ENCODE data around the gene STXBP4. TPM values are rescaled to one million over a fixed set of nuclear protein-coding genes. Genes with fewer than 3 reads are reported as not detected.

STXBP4 gene
- total RNA-seq, 1 donor from 2014 or later: 5.1 TPM

GRCh38 chr17:54945671-54946070 lies 22.9 kb upstream of the STXBP4 start:
- no peak for DNase-seq (ENCODE audit: low spot score)
- intact Hi-C loops (cut with micrococcal nuclease): no loop called here
- H3K4me1 Mint-ChIP-seq (ENCODE audit: low read depth): peaks cover 6% of the 10 kb centered on the region
- H3K4me3 Mint-ChIP-seq: no peak overlapping the region
- H3K9me3 Mint-ChIP-seq: no peaks in the 10 kb centered on the region
- peaks cover 7% of the 10 kb centered on the region for H3K27me3 Mint-ChIP-seq (ENCODE audit: insufficient read depth)
- H3K27ac Mint-ChIP-seq: no peak overlapping the region
- no peaks in the 10 kb centered on the region for H3K36me3 Mint-ChIP-seq (ENCODE audit: low read depth)

- no peak for DNase-seq (ENCODE audit: low spot score)
- Mint-ChIP-seq H3K4me1 (ENCODE audit: low read depth) (peaks cover 6% of the 10 kb centered on the region), H3K36me3 (ENCODE audit: low read depth) (no peaks in the 10 kb centered on the region), H3K27ac (no peak overlapping the region), H3K9me3 (no peaks in the 10 kb centered on the region), H3K4me3 (no peak overlapping the region), H3K27me3 (ENCODE audit: insufficient read depth) (peaks cover 7% of the 10 kb centered on the region)
- intact Hi-C loops (cut with micrococcal nuclease): no loop called here
Measured at GRCh38 chr17:54947396-54947795, 21.2 kb upstream of the STXBP4 start.

- intact Hi-C loops (cut with micrococcal nuclease): no loop called here
- no peaks in the 10 kb centered on the region for H3K9me3 Mint-ChIP-seq
- no peak for DNase-seq (ENCODE audit: low spot score)
- H3K36me3 Mint-ChIP-seq (ENCODE audit: low read depth): no peaks in the 10 kb centered on the region
- no peak overlapping the region for H3K4me3 Mint-ChIP-seq
- peaks cover 6% of the 10 kb centered on the region for H3K4me1 Mint-ChIP-seq (ENCODE audit: low read depth)
- no peak overlapping the region for H3K27ac Mint-ChIP-seq
- peaks cover 7% of the 10 kb centered on the region for H3K27me3 Mint-ChIP-seq (ENCODE audit: insufficient read depth)
Measured at GRCh38 chr17:54948380-54948779, 20.2 kb upstream of the STXBP4 start.

GRCh38 chr17:54950116-54950515 lies 18.4 kb upstream of the STXBP4 start:
- H3K27me3 Mint-ChIP-seq (ENCODE audit: insufficient read depth): peaks cover 5% of the 10 kb centered on the region
- no peak for DNase-seq (ENCODE audit: low spot score)
- H3K9me3 Mint-ChIP-seq: no peaks in the 10 kb centered on the region
- intact Hi-C loops (cut with micrococcal nuclease): no loop called here
- H3K36me3 Mint-ChIP-seq (ENCODE audit: low read depth): no peaks in the 10 kb centered on the region
- H3K27ac Mint-ChIP-seq: no peak overlapping the region
- H3K4me3 Mint-ChIP-seq: no peak overlapping the region
- peaks cover 6% of the 10 kb centered on the region for H3K4me1 Mint-ChIP-seq (ENCODE audit: low read depth)

- H3K27ac Mint-ChIP-seq: no peak overlapping the region
- no peaks in the 10 kb centered on the region for H3K9me3 Mint-ChIP-seq
- H3K4me1 Mint-ChIP-seq (ENCODE audit: low read depth): peaks cover 6% of the 10 kb centered on the region
- intact Hi-C loops (cut with micrococcal nuclease): no loop called here
- DNase-seq (ENCODE audit: low spot score): no peak
- no peaks in the 10 kb centered on the region for H3K36me3 Mint-ChIP-seq (ENCODE audit: low read depth)
- H3K27me3 Mint-ChIP-seq (ENCODE audit: insufficient read depth): peaks cover 3% of the 10 kb centered on the region
- H3K4me3 Mint-ChIP-seq: no peak overlapping the region
Measured at GRCh38 chr17:54951286-54951685, 17.3 kb upstream of the STXBP4 start.

- peaks cover 19% of the 10 kb centered on the region for H3K36me3 Mint-ChIP-seq (ENCODE audit: low read depth)
- no peak overlapping the region for H3K27ac Mint-ChIP-seq
- H3K27me3 Mint-ChIP-seq (ENCODE audit: insufficient read depth): no peaks in the 10 kb centered on the region
- DNase-seq (ENCODE audit: low spot score): no peak
- no peak overlapping the region for H3K4me3 Mint-ChIP-seq
- H3K9me3 Mint-ChIP-seq: no peaks in the 10 kb centered on the region
- intact Hi-C loops (cut with micrococcal nuclease): no loop called here
- H3K4me1 Mint-ChIP-seq (ENCODE audit: low read depth): no peaks in the 10 kb centered on the region
Measured at GRCh38 chr17:54956791-54957190, 11.8 kb upstream of the STXBP4 start.

GRCh38 chr17:54967621-54968261 lies 824 bp upstream of the STXBP4 start:
- Mint-ChIP-seq H3K36me3 (ENCODE audit: low read depth) (peaks cover 6% of the 10 kb centered on the region), H3K4me1 (ENCODE audit: low read depth) (peaks cover 20% of the 10 kb centered on the region), H3K4me3 (no peak overlapping the region), H3K27me3 (ENCODE audit: insufficient read depth) (no peaks in the 10 kb centered on the region), H3K9me3 (no peaks in the 10 kb centered on the region), H3K27ac (no peak overlapping the region)
- no peak for DNase-seq (ENCODE audit: low spot score)
- intact Hi-C loops (cut with micrococcal nuclease): loop anchor here (1.0 to 2.0 kb wide), 8 partner anchors 67 to 783 kb away; partner anchors contain the start of genes PCTP and TOM1L1

GRCh38 chr17:54968988-54969332 lies 395 bp downstream of the STXBP4 start:
- Mint-ChIP-seq H3K4me3 (no peak overlapping the region), H3K27ac (no peak overlapping the region), H3K27me3 (ENCODE audit: insufficient read depth) (no peaks in the 10 kb centered on the region), H3K36me3 (ENCODE audit: low read depth) (peaks cover 4% of the 10 kb centered on the region), H3K4me1 (ENCODE audit: low read depth) (peaks cover 20% of the 10 kb centered on the region), H3K9me3 (no peaks in the 10 kb centered on the region)
- intact Hi-C loops (cut with micrococcal nuclease): loop anchor here (1.0 to 2.0 kb wide), 8 partner anchors 69 to 782 kb away; partner anchors contain the start of genes HLF and PCTP
- peak; percentile 24 for DNase-seq (ENCODE audit: low spot score)

- Mint-ChIP-seq H3K4me1 (ENCODE audit: low read depth) (peaks cover 20% of the 10 kb centered on the region), H3K9me3 (no peaks in the 10 kb centered on the region), H3K4me3 (peak overlapping the region; percentile 11), H3K36me3 (ENCODE audit: low read depth) (peaks cover 4% of the 10 kb centered on the region), H3K27me3 (ENCODE audit: insufficient read depth) (peaks cover under 1% of the 10 kb centered on the region), H3K27ac (no peak overlapping the region)
- no peak for DNase-seq (ENCODE audit: low spot score)
- intact Hi-C loops (cut with micrococcal nuclease): loop anchor here (1.0 to 2.0 kb wide), 2 partner anchors 294 to 781 kb away; partner anchors contain the start of genes HLF and PCTP
Measured at GRCh38 chr17:54969658-54970572, 1.4 kb downstream of the STXBP4 start.

GRCh38 chr17:54971147-54971546 lies 2.6 kb downstream of the STXBP4 start:
- H3K27me3 Mint-ChIP-seq (ENCODE audit: insufficient read depth): peaks cover 2% of the 10 kb centered on the region
- no peak overlapping the region for H3K27ac Mint-ChIP-seq
- H3K9me3 Mint-ChIP-seq: no peaks in the 10 kb centered on the region
- intact Hi-C loops (cut with micrococcal nuclease): no loop called here
- H3K4me3 Mint-ChIP-seq: no peak overlapping the region
- no peaks in the 10 kb centered on the region for H3K36me3 Mint-ChIP-seq (ENCODE audit: low read depth)
- no peak for DNase-seq (ENCODE audit: low spot score)
- peaks cover 16% of the 10 kb centered on the region for H3K4me1 Mint-ChIP-seq (ENCODE audit: low read depth)

GRCh38 chr17:54971901-54972300 lies 3.3 kb downstream of the STXBP4 start:
- Mint-ChIP-seq H3K36me3 (ENCODE audit: low read depth) (no peaks in the 10 kb centered on the region), H3K9me3 (no peaks in the 10 kb centered on the region), H3K4me1 (ENCODE audit: low read depth) (peaks cover 8% of the 10 kb centered on the region), H3K27ac (no peak overlapping the region), H3K27me3 (ENCODE audit: insufficient read depth) (peaks cover 2% of the 10 kb centered on the region), H3K4me3 (no peak overlapping the region)
- intact Hi-C loops (cut with micrococcal nuclease): no loop called here
- DNase-seq (ENCODE audit: low spot score): no peak

GRCh38 chr17:54972406-54973138 lies 4.0 kb downstream of the STXBP4 start:
- intact Hi-C loops (cut with micrococcal nuclease): no loop called here
- Mint-ChIP-seq H3K27ac (no peak overlapping the region), H3K36me3 (ENCODE audit: low read depth) (no peaks in the 10 kb centered on the region), H3K27me3 (ENCODE audit: insufficient read depth) (peaks cover 2% of the 10 kb centered on the region), H3K4me1 (ENCODE audit: low read depth) (peaks cover 4% of the 10 kb centered on the region), H3K4me3 (no peak overlapping the region), H3K9me3 (no peaks in the 10 kb centered on the region)
- no peak for DNase-seq (ENCODE audit: low spot score)

- no peak overlapping the region for H3K27ac Mint-ChIP-seq
- intact Hi-C loops (cut with micrococcal nuclease): no loop called here
- no peak for DNase-seq (ENCODE audit: low spot score)
- peaks cover 2% of the 10 kb centered on the region for H3K36me3 Mint-ChIP-seq (ENCODE audit: low read depth)
- H3K9me3 Mint-ChIP-seq: peaks cover 7% of the 10 kb centered on the region
- no peak overlapping the region for H3K4me3 Mint-ChIP-seq
- H3K4me1 Mint-ChIP-seq (ENCODE audit: low read depth): peaks cover 11% of the 10 kb centered on the region
- peaks cover 2% of the 10 kb centered on the region for H3K27me3 Mint-ChIP-seq (ENCODE audit: insufficient read depth)
Measured at GRCh38 chr17:54974759-54975158, 6.2 kb downstream of the STXBP4 start.
